Endothelial cell of umbilical vein (primary cell): ENCODE measurements around the gene RHOH. TPM values are rescaled to one million over a fixed set of nuclear protein-coding genes. Genes with fewer than 3 reads are reported as not detected.

Source experiments
- BruUV-seq: library from RNA; stranded (reverse); fragments of 400-500 nt; replicated peaks from 2 replicates; lab custom pipeline; 2021; lab: Mats Ljungman, UMichigan
- CTCF ChIA-PET: fragments of 300-600, 350-600 bp; sonication (Branson Sonifier 250); formaldehyde crosslinking; loops from one replicate; lab custom pipeline; 2021; ENCODE audit warnings: antibody characterized with exemption, inconsistent platforms; lab: Charles Lee
- POLR2A ChIA-PET: fragments of 300-600, 350-600 bp; sonication (Branson Sonifier 250); formaldehyde crosslinking; loops from one replicate; lab custom pipeline; 2021; ENCODE audit warnings: antibody characterized with exemption, inconsistent platforms; lab: Charles Lee
- DNase-seq: peaks from one replicate; pipeline ENCODE4 v3.0.0-alpha.2; 2011; ENCODE audit warnings: low read depth, low spot score
- FAIRE-seq: peaks from 2 replicates; lab custom pipeline; 2011; peaks lifted over from hg19 to GRCh38; lab: Jason Lieb, UNC
- H2AFZ ChIP-seq: 2 replicates; pipeline ENCODE4 v1.6.0; 2012; ENCODE audit warnings: low read depth, low read length, control low read depth, inconsistent platforms
- H3K27ac ChIP-seq: 2 replicates; pipeline ENCODE4 v1.5.1; 2011; ENCODE audit warnings: low read depth, mild to moderate bottlenecking, control low read depth, low read length, moderate library complexity; ENCODE audit not compliant: insufficient read depth
- H3K27me3 ChIP-seq, 2 experiments: 2 replicates each; pipeline versions ENCODE4 v1.6.0 to v1.6.1; 2011; ENCODE audit warnings: low read length in 2 of 2, mixed read lengths in 1 of 2; ENCODE audit not compliant: control insufficient read depth in 2 of 2, insufficient read depth in 2 of 2
- H3K36me3 ChIP-seq, 2 experiments: 2 replicates in 1 of 2; 3 replicates in 1 of 2; pipeline ENCODE4 v1.5.1; 2011; ENCODE audit warnings: low read length in 2 of 2, mild to moderate bottlenecking in 1 of 2, moderate library complexity in 1 of 2; ENCODE audit not compliant: control insufficient read depth in 2 of 2, insufficient read depth in 2 of 2; ENCODE audit errors: extremely low read depth in 1 of 2
- H3K4me1 ChIP-seq: 3 replicates; pipeline ENCODE4 v1.5.1; 2011; ENCODE audit warnings: mild to moderate bottlenecking, low read length; ENCODE audit not compliant: control insufficient read depth, insufficient read depth; ENCODE audit errors: extremely low read depth
- H3K4me2 ChIP-seq: 2 replicates; pipeline ENCODE4 v1.6.1; 2011; ENCODE audit warnings: low read length, control low read depth, mixed read lengths; ENCODE audit not compliant: insufficient read depth
- H3K4me3 ChIP-seq, 3 experiments: fragments of 200-600 bp in 1 of 3; sonication (generic), shearing (Covaris generic) in 1 of 3; replicated peaks in 1 of 3; 2 replicates each; pipeline ENCODE4 v1.5.1; 2011 to 2016; ENCODE audit warnings: control low read depth in 3 of 3, low read length in 3 of 3, mild to moderate bottlenecking in 2 of 3, inconsistent platforms in 1 of 3, low read depth in 1 of 3, moderate library complexity in 1 of 3; ENCODE audit not compliant: insufficient read depth in 1 of 3
- H3K79me2 ChIP-seq: 2 replicates; pipeline ENCODE4 v1.6.0; 2012; ENCODE audit warnings: low read length, inconsistent platforms; ENCODE audit not compliant: control insufficient read depth, insufficient read depth
- H3K9ac ChIP-seq: replicated peaks from 2 replicates; pipeline ENCODE3; 2011; ENCODE audit warnings: low read length, control low read depth; ENCODE audit not compliant: insufficient read depth; ENCODE audit errors: extremely low read depth
- H3K9me1 ChIP-seq: replicated peaks from 3 replicates; pipeline ENCODE4 v1.6.0; 2011; ENCODE audit warnings: mild to moderate bottlenecking, low read length; ENCODE audit not compliant: control insufficient read depth, insufficient read depth; ENCODE audit errors: extremely low read depth
- H3K9me3 ChIP-seq: replicated peaks from 2 replicates; pipeline ENCODE4 v1.5.1; 2012; ENCODE audit warnings: low read length, inconsistent platforms; ENCODE audit not compliant: control insufficient read depth, insufficient read depth
- H4K20me1 ChIP-seq: replicated peaks from 2 replicates; pipeline ENCODE3; 2011; ENCODE audit warnings: mild to moderate bottlenecking, low read length; ENCODE audit not compliant: control insufficient read depth, insufficient read depth; ENCODE audit errors: extremely low read depth
- FOS ChIP-seq: IDR thresholded peaks from 2 replicates; pipeline ENCODE4 v1.6.1; 2011; ENCODE audit warnings: mild to moderate bottlenecking, low read length, moderate library complexity, borderline replicate concordance; ENCODE audit not compliant: insufficient read depth
- GATA2 ChIP-seq: IDR thresholded peaks from 2 replicates; pipeline ENCODE4 v1.7.0; 2011; ENCODE audit warnings: low read depth, mild to moderate bottlenecking, moderate library complexity, mixed read lengths, low read length; ENCODE audit not compliant: insufficient read length, insufficient read depth
- JUN ChIP-seq: IDR thresholded peaks from 2 replicates; pipeline ENCODE4 v1.6.1; 2011; ENCODE audit warnings: borderline replicate concordance, low read depth; ENCODE audit not compliant: insufficient read length, insufficient read depth
- POLR2A ChIP-seq: IDR thresholded peaks from 2 replicates; pipeline ENCODE4 v1.6.1; 2012; ENCODE audit warnings: low read depth, mild to moderate bottlenecking, control low read depth, low read length
- dilution Hi-C: fragments of 300-500 bp; cut with MboI; formaldehyde crosslinking; loops from one replicate; pipeline ENCODE4 v1.15.0; 2019; ENCODE audit warnings: low sequenced_read_pairs; ENCODE audit not compliant: extremely low pct_ligation_motif_present
- intact Hi-C: fragments of 100-400 bp; cut with micrococcal nuclease; formaldehyde crosslinking; loops from one replicate; pipeline ENCODE4 v1.10.0; 2022
- polyA plus RNA-seq, 4 experiments: library from polyadenylated mRNA; depleted of rRNA in 3 of 4; stranded (reverse) in 3 of 4; unstranded in 1 of 4; fragments of >200 nt; gene quantifications; 2 replicates each; pipeline versions ENCODE4 v1.2.1 to v1.2.3, GENCODE V29; 2011 to 2012; ENCODE audit warnings: missing spikeins in 1 of 4
- total RNA-seq: library from RNA; stranded (reverse); gene quantifications from 2 replicates; pipeline ENCODE4 v1.2.3, GENCODE V29; 2021
- TF ChIP-seq, protein P1 (sequence below), 2 donors: IDR thresholded peaks; 1 replicate in 1 of 2; 2 replicates in 1 of 2; pipeline ENCODE4 v1.5.1; 2011; ENCODE audit warnings: low read length in 2 of 2, mild to moderate bottlenecking in 2 of 2, moderate library complexity in 2 of 2, control low read depth in 1 of 2, inconsistent platforms in 1 of 2, low read depth in 1 of 2; ENCODE audit not compliant: insufficient read depth in 1 of 2; ENCODE audit errors: extremely low read depth in 1 of 2

RHOH gene
- total and polyA plus RNA-seq, 2 donors (not counting 3 experiments of a cell fraction or from before 2014, with no cell fraction given) = not detected

DNA sequence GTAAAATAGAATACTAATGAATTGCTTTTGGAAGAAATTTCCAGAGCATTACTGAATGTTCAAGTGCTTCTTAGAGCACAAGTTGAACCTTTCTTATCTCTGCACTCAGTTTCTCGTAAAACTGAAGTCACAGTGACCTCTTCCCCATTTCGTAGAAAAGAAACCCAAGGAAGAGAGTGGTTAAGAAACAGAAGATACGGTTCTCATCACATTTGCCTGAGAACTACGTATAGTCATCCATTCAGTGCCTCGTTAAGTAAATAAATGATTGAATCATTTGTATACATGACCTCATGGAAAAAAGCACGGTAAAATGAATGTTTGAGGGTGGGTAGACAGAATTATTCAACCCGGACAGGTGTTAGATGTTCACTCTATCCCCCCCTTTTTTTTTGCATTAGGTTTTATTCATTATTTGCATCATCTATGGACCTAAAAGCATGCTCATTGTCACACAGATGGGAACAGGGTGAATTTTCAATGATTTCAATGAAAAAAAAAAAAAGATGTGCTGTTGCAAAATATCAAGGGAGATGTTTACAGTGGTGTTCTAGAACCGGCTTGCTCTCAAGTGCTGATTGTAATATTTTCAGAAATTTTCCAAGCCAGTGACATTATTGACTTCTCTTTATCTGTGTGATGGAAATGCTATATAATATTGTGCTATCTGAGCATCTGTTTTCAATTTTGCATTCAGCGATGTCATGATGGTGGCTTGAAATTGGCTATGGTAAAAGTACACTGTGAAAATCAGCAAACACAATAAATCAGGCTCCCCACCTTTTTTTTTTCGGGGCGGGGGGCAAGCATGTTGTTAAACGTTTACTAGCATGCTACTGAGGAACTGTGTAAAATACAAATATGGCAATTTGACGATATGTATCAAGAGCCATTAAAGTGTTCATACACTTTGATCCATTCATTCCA, 4.3 kb downstream of the RHOH start:
- no TSS peak for BruUV-seq
- no peak for DNase-seq

More for the DNA sequence above, 4.3 kb downstream of the RHOH start:
- Histone ChIP-seq H3K4me3 (no peak overlapping the region), H3K4me2 (no peak overlapping the region), H2AFZ (no peak overlapping the region), H4K20me1 (no peaks in the 10 kb centered on the region), H3K9me3 (no peaks in the 10 kb centered on the region), H3K27me3 (no peaks in the 10 kb centered on the region), H3K79me2 (no peaks in the 10 kb centered on the region), H3K4me1 (peaks cover 4% of the 10 kb centered on the region), H3K27ac (no peak overlapping the region), H3K9ac (no peak overlapping the region), H3K36me3 (no peaks in the 10 kb centered on the region), H3K9me1 (no peaks in the 10 kb centered on the region)
- POLR2A ChIA-PET = no interaction called here
- FAIRE-seq = no peak
- dilution Hi-C loops = no loop called here
- intact Hi-C loops = no loop called here
- TF ChIP-seq GATA2 (no peak), JUN (no peak), FOS (no peak), POLR2A (no peak)
- TF ChIP-seq, protein P1, sequence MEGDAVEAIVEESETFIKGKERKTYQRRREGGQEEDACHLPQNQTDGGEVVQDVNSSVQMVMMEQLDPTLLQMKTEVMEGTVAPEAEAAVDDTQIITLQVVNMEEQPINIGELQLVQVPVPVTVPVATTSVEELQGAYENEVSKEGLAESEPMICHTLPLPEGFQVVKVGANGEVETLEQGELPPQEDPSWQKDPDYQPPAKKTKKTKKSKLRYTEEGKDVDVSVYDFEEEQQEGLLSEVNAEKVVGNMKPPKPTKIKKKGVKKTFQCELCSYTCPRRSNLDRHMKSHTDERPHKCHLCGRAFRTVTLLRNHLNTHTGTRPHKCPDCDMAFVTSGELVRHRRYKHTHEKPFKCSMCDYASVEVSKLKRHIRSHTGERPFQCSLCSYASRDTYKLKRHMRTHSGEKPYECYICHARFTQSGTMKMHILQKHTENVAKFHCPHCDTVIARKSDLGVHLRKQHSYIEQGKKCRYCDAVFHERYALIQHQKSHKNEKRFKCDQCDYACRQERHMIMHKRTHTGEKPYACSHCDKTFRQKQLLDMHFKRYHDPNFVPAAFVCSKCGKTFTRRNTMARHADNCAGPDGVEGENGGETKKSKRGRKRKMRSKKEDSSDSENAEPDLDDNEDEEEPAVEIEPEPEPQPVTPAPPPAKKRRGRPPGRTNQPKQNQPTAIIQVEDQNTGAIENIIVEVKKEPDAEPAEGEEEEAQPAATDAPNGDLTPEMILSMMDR (IDR thresholded peaks at IDR 0.05; ENCODE audit: extremely low read depth in 1 of 2, insufficient read depth in 1 of 2, low read depth in 1 of 2, low read length in 2 of 2) = no peak
- CTCF ChIA-PET = interaction anchor here (0.9 kb wide), 1 partner anchor 31 kb away, joined by 4 read pairs; no protein-coding TSS in a partner anchor
